ENCODE results near the gene CDHR3. TPM values are rescaled to one million over a fixed set of nuclear protein-coding genes. Genes with fewer than 3 reads are reported as not detected.

Gene CDHR3
- polyA plus RNA-seq, 2 donors: 0.66 to 0.88 TPM

Other genes with a start within 250 kb of the CDHR3 start
- gene ATXN7L1, start 86.7 kb upstream of the CDHR3 start, polyA plus RNA-seq: 1 to 10 TPM; 4.0 to 4.8 TPM
- gene SYPL1, start 149.0 kb downstream of the CDHR3 start, polyA plus RNA-seq: 100 to 1,000 TPM in 1 of 2 donors, 10 to 100 TPM in 1; 66.3 to 101 TPM